GM12872 (cell line): ENCODE data around the gene BIRC7.

Experiments
- CTCF ChIP-seq: IDR thresholded peaks from 3 replicates; pipeline ENCODE4 v1.5.1; 2011; ENCODE audit warnings: low read depth, mild to moderate bottlenecking, low read length, moderate library complexity; ENCODE audit not compliant: insufficient read depth

Gene BIRC7

GRCh38 chr20:63253438-63254231 lies 17.9 kb downstream of the BIRC7 start:
- no peak for TF ChIP-seq CTCF

- TF ChIP-seq CTCF, result no peak
These were observed 18.5 kb downstream of the BIRC7 start, which contains the start of gene NKAIN4 for GRCh38 chr20:63254232-63254605. NKAIN4 (minus strand) TSS chr20:63254463; CDS start chr20:63254450, 13 bp downstream.

- peak; percentile 26; the same call in 1 of the 3 replicates for TF ChIP-seq CTCF
These were observed 19.1 kb downstream of the BIRC7 start for GRCh38 chr20:63254606-63255384.

GRCh38 chr20:63255931-63256704 lies 20.4 kb downstream of the BIRC7 start:
- TF ChIP-seq CTCF, result no peak

- TF ChIP-seq CTCF, result no peak
These were observed 21.2 kb downstream of the BIRC7 start for GRCh38 chr20:63256954-63257353.

GRCh38 chr20:63257629-63258028 lies 21.9 kb downstream of the BIRC7 start:
- TF ChIP-seq CTCF, result no peak

- TF ChIP-seq CTCF, result no peak
These were observed 23.1 kb downstream of the BIRC7 start for GRCh38 chr20:63258781-63259180.
